Occipital lobe (tissue), 2 donors: ENCODE results near the gene MRPS15. TPM values are rescaled to one million over a fixed set of nuclear protein-coding genes. Genes with fewer than 3 reads are reported as not detected.
"Not testable (repeated sequence)": the region's sequence is repeated elsewhere in the genome, so short reads cannot be mapped to it uniquely, and the experiment has no call there.

Experiments used
- DNase-seq: peaks from one replicate; lab custom pipeline; 2025; lab: John Stamatoyannopoulos, UW
- total RNA-seq: library from RNA; depleted of rRNA; stranded (reverse); fragments of >200 nt; gene quantifications from one replicate; pipeline ENCODE4 v1.2.3, GENCODE V29; 2014

MRPS15 gene
- 12.5 TPM for total RNA-seq

DNA sequence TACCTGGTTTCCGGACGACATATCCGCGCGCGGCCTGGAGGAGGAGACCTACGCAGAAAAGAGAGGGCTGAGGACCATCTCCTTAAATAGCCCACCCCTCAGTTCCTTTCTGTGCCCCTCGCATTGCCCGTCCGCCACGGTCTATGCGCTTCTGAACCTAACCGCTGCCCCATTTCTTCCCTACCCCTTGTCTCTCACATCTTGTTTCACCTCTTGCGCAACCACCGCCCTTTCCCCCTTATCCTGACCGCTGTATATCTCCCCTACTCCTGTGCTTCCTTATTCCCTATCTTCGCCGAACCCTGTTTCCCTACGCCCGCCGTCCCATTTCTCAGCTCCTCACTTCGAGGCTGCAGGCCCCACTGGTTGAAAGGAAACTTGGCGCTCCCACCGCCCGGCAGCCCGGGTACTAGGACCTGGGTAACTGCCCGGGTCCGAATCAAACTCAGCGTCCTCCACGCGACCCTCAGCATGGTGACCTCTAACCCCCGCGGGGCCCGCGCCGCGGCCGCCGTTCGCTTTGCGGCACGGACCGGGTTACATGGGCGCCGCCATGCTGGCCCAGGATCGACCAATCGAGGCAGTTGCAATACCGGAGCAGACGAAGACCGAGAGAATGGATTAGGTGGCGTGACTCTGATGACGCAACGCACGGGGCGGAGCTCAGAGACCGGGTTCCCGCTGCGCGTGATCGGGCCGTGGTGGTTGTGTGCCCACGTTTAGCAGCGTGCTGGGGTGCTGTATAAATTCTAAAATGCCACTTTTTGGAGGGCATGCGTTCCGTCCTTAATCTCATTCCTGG lies at the start of gene MRPS15:
Gene MRPS15 (minus strand): TSS at position 582 of the 802 bp plus-strand sequence. CDS start 109 bp downstream, at position 473.
- peak; percentile 96 for DNase-seq

DNA sequence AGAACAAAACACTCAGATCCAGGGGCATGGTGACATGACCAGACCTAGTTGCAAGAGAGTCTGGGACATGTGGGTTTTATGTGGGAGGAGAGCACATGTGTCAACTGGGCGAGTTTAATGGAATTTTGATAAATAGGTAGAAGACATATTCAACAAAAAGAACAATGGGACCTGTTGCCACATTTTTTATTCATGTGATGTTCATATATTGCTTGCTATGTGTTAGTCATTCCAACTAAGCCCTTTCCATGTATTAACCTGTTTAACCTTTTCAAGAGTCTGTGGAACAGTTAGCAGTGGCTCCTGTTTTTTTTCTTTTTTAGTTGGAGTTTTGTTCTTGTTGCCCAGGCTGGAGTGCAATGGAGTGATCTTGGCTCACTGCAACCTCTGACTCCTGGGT lies 48.7 kb upstream of the MRPS15 start:
- DNase-seq, result no peak

GRCh38 chr1:36511804-36512798 lies 47.9 kb upstream of the MRPS15 start:
- no peak for DNase-seq

DNA sequence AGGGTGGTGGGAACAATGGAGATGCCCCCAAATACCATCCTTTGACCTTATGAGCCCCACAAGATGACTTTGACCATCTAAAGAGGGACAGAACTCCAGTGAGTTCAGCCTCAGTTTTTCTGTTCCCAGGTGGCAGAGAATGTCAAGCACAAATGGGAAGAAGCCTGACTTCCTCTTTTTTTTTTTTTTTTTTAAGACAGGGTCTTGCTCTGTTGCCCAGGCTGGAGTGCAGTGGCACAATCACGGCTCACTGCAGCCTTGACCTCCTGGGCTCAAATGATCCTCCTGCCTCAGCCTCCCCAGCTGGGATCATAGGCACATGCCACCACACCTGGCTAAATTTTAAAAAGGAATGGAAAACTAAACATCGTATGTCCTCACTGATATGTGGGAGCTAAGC lies 47.0 kb upstream of the MRPS15 start:
- DNase-seq, result not testable (repeated sequence)

DNA sequence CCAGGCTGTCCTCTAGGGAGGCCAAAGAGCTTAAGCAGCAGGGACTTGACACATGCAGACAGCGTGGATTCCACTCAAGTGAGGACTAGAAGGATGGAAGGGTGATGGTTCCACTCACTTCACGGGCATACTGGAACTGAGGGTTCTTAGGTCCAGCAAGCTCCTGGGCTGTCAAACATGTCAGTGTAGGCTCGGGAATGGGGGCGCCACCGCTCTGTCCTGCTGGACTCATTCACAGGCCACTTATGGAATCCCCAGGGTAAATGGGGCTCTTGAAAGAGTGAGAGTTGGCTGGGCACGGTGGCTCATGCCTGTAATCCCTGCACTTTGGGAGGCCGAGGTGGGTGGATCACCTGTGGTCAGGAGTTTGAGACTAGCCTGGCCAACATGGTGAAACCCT lies 46.2 kb upstream of the MRPS15 start:
- DNase-seq, result no peak

DNA sequence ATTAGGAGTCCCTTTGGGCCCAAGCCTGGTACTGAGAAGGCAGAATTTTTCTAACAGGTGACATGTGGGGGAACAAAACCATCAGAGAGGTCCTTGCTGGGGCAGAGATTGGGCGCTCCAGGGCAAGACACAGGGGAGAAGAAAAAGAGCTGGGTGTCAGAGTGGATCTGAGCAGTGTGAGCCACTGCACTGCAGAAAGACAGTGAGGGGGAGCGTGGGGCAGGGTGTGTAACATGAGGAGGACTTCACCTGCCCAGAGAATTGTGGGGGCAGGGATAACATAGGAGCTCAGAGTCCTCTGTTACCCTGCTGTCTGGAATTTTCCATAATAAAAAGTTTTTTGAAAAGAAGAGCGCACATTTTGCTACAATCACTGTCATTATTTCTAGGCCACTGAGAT lies 44.1 kb upstream of the MRPS15 start:
- no peak for DNase-seq

GRCh38 chr1:36506276-36506920 lies 42.2 kb upstream of the MRPS15 start:
- DNase-seq, result no peak

DNA sequence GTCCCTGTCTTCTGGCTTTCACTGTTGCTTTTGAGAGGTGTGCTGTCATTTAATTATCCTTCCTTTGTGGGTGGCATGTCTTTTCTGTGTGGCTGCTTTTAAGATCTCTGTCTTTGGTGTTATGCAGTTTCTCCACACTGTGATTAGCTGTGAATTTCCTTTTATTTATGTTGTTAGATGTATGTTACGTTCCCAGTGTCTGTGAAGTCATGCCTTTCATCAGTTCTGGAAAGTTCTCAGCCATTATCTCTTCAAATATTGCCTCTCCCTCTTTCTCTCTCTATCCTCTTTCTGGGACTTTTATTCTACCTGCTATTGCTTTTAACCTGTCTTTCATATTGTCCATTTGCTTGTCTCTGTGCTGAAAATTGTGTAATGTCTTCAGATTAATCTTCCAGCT lies 39.5 kb upstream of the MRPS15 start:
- no peak for DNase-seq

- no peak for DNase-seq
These were observed 39.0 kb upstream of the MRPS15 start for GRCh38 chr1:36503159-36503558.

GRCh38 chr1:36502616-36503015 lies 38.4 kb upstream of the MRPS15 start:
- DNase-seq, result no peak

GRCh38 chr1:36501911-36502310 lies 37.7 kb upstream of the MRPS15 start:
- DNase-seq, result not testable (repeated sequence)

DNA sequence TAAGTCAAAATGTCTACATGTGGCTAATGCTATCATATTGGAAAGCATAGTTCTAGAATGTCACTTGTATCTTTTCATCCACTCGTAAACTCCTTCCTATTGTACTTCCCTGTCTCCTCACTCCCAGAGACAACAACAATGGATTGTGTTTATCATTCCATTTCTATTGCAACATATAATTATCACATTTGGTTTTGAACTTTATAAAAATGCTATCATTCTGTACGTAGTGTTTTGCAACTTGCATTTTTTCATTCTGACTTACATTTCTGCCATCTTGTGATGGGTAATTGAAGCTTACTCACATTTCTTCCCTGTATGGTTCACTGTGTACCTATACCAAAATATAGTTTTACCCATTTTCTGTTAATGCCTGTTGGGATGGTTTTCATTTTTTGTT lies 33.0 kb upstream of the MRPS15 start:
- no peak for DNase-seq

GRCh38 chr1:36494971-36495370 lies 30.8 kb upstream of the MRPS15 start:
- DNase-seq, result no peak

DNA sequence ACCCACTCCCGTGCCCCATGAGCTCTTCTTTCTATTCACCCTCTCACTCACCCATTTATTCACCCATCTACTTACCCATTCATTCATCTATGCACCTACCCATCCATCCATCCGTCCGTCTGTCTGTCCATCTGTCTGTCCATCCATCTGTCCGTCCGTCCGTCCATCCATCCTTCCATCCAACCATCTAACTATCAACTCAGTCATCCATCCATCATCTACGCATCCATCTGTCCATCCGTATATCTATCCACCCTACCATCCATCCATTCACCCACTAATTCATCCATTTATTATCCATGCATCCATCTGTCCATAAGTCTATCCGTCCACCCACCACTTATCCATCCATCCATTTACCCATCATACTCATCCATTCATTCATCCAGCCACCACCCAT lies 29.3 kb upstream of the MRPS15 start:
- DNase-seq, result no peak

GRCh38 chr1:36492491-36492890 lies 28.3 kb upstream of the MRPS15 start:
- DNase-seq, result no peak

DNA sequence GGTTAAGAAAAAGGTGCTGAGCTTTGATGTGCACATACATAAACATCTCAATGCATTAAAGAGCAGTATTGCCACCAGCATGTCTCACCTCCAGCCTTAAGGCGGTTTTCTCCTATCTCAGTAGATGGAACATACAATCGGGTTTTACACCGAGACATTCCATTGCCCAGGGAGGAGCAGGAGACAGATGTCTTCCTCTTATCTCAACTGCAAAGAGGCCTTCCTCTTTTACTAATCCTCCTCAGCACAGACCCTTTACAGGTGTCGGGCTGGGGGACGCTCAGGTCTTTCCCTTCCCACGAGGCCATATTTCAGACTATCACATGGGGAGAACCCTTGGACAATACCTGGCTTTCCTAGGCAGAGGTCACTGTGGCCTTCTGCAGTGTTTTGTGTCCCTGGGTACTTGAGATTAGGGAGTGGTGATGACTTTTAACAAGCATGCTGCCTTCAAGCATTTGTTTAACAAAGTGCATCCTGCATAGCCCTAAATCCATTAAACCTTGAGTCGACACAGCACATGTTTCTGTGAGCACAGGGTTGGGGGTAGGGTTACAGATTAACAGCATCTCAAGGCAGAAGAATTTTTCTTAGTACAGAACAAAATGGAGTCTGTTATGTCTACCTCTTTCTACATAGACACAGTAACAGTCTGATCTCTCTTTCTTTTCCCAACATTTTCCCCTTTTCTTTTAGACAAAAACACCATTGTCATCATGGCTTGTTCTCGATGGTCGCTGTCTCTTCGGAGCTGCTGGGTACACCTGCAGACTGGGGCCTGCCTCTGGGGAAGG lies 25.3 kb upstream of the MRPS15 start:
- DNase-seq, result not testable (repeated sequence)

DNA sequence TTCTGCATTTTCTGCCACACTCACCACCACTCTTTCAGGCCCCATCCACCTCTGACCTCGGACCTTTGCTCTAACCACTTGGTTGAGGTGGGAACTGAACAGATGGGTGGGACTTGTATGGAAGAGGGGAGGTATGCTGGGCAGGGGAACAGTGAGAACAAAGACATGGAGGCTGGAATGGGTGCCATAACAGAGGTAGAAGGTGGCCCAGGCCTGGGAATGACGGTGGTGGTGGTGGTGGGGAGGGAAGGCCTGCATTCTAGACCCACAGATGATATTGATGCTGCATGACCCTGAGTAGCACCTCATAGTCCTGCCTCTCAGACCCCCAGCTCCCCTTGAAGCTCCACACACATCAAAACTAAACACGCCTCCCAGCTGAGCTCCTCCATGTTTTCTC lies 23.7 kb upstream of the MRPS15 start:
- DNase-seq, result no peak

GRCh38 chr1:36487336-36487725 lies 23.1 kb upstream of the MRPS15 start:
- DNase-seq, result not testable (repeated sequence)

GRCh38 chr1:36486439-36487335 lies 22.5 kb upstream of the MRPS15 start:
- no peak for DNase-seq

DNA sequence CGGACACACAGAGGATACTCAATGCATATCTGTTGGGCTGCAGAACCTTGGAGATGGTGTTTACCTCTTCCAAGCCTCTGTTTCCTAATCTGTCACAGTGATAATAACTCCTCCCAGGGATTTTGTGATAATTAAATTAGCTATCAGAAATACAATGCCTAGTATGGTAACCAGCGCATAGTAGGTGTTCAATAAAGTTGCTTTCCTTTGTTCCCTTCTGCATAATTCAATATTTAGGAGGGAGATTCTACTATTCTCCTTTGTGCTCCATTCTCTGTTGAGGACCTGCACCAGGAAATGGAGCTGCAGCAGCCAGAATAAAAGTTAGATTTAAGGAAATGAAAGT lies 21.9 kb upstream of the MRPS15 start:
- no peak for DNase-seq
